ENCODE data around the gene CYRIA.

CYRIA gene

DNA sequence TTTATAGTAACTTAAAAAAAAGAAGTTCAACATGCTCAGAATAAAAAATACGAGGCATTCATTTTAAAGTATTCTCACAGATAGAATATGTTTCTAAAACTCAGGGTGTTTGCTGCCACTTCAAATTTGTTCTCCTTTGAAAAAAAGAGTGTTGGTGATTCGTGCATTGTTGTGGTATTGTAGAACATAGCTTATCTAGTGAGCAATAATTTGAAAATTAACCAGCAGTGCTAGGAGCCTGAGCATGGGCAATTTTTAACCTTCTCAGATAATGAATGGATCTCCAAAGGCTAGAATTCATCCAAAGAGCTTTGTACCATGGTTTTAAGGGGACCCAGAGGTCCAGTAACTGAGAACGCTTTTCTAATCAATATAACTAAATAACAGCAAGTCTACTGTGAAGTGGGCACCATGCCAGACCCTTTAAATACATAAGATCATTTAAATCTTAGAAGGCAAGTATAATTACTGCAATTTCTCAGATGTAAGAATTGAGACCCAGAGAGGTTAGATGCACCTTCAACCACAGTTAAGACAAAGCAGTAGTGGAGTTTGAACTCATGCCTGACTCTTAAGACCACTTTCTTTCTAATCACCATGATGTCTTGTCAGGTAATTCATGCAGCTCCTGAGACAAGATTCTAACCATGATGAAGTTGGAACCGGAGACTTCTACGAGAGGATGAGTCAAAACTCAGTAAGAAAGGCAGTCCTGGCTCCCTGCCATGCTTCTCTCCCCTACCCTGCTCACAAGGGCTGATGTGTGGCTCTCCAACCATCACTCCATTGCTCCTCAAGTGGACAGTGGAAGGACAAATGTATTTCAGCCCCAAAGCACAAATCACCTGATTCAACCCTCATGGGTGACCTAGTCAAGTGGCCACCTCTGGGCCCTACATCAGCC lies 3.4 kb downstream of the CYRIA start:
- H3K36me3 Mint-ChIP-seq (ENCODE audit: low read depth), result no peaks in the 10 kb centered on the region
- DNase-seq, result no peak
- peaks cover 34% of the 10 kb centered on the region for H3K4me1 Mint-ChIP-seq
- no peak overlapping the region for H3K4me3 Mint-ChIP-seq
- H3K27ac Mint-ChIP-seq, result no peak overlapping the region
- ATAC-seq, result no peak
- H3K27me3 Mint-ChIP-seq, result peaks cover 34% of the 10 kb centered on the region
- no peaks in the 10 kb centered on the region for H3K9me3 Mint-ChIP-seq

DNA sequence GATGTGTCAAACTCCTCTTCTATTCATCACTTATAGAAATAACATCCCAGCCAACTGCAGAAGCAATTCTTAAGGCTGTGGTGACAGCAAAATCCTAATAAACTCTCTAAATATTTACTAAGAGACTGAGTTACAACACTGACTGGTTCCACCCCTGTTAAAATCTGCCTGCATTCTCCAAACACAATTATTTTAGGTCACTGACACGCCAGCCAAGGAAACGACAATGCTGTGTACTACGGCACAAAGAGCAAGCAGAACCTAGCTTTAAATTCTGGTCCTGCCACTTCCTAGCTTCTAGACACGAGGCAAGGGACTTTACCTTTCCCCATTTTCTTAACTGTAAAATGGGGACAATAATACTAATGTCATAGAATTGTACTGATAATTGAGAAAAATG lies 4.1 kb downstream of the CYRIA start:
- no peaks in the 10 kb centered on the region for H3K9me3 Mint-ChIP-seq
- no peak overlapping the region for H3K4me3 Mint-ChIP-seq
- peaks cover 34% of the 10 kb centered on the region for H3K27me3 Mint-ChIP-seq
- H3K27ac Mint-ChIP-seq, result no peak overlapping the region
- no peak for DNase-seq
- no peaks in the 10 kb centered on the region for H3K36me3 Mint-ChIP-seq (ENCODE audit: low read depth)
- ATAC-seq, result no peak
- peaks cover 40% of the 10 kb centered on the region for H3K4me1 Mint-ChIP-seq

DNA sequence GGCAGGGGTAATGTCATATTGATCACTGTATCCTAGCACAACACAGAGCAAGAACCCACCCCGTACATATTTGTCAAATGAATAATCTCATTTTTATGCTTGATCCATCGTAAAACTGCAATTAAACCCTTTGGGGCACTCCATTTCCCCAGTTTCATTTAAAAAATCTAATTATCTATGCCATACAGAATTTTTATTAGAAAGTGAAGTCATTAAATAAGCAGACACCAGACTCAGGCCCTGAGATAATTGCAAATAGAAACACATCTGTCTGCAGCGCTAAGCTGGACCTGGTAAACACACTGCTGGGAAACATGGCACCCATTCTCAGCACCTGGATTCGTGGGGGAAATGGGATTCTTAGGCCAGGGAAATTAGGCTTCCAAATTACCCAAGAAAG lies 5.1 kb downstream of the CYRIA start:
- no peaks in the 10 kb centered on the region for H3K9me3 Mint-ChIP-seq
- no peak overlapping the region for H3K4me3 Mint-ChIP-seq
- ATAC-seq (no peak), DNase-seq (no peak)
- no peak overlapping the region for H3K27ac Mint-ChIP-seq
- H3K36me3 Mint-ChIP-seq (ENCODE audit: low read depth), result no peaks in the 10 kb centered on the region
- H3K27me3 Mint-ChIP-seq, result peaks cover 30% of the 10 kb centered on the region
- H3K4me1 Mint-ChIP-seq, result peaks cover 40% of the 10 kb centered on the region

DNA sequence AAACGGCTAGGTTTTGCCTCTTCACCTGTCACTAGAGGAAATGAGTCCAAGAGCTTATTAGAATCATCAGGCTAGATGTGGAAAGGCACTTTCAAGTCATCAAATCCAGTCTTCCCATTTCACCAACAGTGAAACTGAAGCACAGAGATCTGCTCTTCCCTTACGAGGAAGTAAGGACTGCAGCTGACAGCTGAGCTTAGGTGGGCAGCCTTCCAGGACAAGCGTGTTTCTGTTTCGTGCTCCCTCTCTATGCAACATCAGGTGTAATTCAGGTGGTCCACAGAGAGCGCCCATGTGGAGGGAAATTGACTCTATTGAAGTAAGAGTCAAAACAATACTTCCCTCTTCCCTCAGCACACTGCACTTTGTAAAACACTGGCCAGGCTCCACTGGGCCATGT lies 5.5 kb downstream of the CYRIA start:
- no peak overlapping the region for H3K27ac Mint-ChIP-seq
- no peak for DNase-seq
- peaks cover 43% of the 10 kb centered on the region for H3K4me1 Mint-ChIP-seq
- H3K9me3 Mint-ChIP-seq, result no peaks in the 10 kb centered on the region
- no peak for ATAC-seq
- H3K4me3 Mint-ChIP-seq, result no peak overlapping the region
- no peaks in the 10 kb centered on the region for H3K36me3 Mint-ChIP-seq (ENCODE audit: low read depth)
- peaks cover 27% of the 10 kb centered on the region for H3K27me3 Mint-ChIP-seq

DNA sequence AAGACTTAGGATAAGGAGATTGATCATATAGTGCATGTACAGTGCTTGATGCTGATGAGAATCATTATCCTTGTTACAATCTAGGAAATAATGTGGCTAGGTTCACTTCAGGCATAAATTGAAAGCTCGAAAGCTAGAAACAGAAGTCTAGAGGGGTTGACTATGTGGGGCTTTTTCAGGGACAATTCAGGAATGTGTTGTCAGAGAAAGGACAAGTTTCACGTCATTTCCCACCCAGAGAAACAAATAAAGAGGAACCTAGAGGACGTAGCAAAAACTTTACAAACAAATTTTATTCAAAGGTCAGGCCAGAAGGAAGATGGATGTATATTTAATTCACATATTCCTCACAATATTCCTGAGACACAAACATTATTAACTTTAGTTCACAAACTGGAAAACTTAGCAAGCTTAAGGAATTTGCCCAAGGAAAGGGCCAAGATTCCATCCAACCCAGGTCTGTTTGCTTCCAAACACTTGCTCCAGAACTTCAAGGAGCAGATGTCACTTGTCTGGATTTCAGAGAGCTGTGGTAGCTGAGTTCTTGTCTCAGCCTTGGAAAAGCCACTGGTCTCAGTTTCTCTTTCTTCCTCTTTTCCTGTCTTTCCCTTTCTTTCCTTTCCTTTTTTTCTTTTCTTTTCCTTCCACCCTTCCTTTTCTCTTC lies 7.4 kb downstream of the CYRIA start:
- no peak overlapping the region for H3K4me3 Mint-ChIP-seq
- H3K36me3 Mint-ChIP-seq (ENCODE audit: low read depth), result no peaks in the 10 kb centered on the region
- ATAC-seq, result no peak

DNA sequence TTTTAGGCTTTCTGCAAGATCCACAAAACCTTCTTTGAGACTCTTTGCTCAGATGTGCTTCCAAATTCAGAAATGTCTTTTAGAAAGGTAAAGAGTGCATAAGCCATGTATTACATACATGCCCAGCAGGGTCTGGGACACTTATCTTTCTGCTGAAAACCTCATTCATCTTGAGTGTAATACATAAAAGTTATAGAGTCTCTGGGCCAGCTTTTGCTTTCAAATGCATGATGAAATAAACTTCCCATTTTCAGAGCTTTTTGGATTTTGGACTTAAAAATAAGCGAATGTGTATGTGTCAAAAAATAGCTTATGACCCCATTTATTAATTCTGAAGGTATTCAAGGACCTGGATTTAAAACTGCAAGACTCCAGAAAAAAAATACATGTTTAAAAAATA lies 8.0 kb downstream of the CYRIA start:
- peaks cover 6% of the 10 kb centered on the region for H3K27me3 Mint-ChIP-seq
- no peak for DNase-seq
- no peak overlapping the region for H3K27ac Mint-ChIP-seq
- no peaks in the 10 kb centered on the region for H3K36me3 Mint-ChIP-seq (ENCODE audit: low read depth)
- no peak for ATAC-seq
- peaks cover 43% of the 10 kb centered on the region for H3K4me1 Mint-ChIP-seq
- H3K4me3 Mint-ChIP-seq, result no peak overlapping the region
- H3K9me3 Mint-ChIP-seq, result no peaks in the 10 kb centered on the region

More for the DNA sequence above, 7.4 kb downstream of the CYRIA start:
- H3K9me3 Mint-ChIP-seq, result no peaks in the 10 kb centered on the region
- H3K27ac Mint-ChIP-seq, result peak overlapping the region; percentile 6
- H3K27me3 Mint-ChIP-seq, result peaks cover 8% of the 10 kb centered on the region
- H3K4me1 Mint-ChIP-seq, result peaks cover 43% of the 10 kb centered on the region
- DNase-seq, result no peak

DNA sequence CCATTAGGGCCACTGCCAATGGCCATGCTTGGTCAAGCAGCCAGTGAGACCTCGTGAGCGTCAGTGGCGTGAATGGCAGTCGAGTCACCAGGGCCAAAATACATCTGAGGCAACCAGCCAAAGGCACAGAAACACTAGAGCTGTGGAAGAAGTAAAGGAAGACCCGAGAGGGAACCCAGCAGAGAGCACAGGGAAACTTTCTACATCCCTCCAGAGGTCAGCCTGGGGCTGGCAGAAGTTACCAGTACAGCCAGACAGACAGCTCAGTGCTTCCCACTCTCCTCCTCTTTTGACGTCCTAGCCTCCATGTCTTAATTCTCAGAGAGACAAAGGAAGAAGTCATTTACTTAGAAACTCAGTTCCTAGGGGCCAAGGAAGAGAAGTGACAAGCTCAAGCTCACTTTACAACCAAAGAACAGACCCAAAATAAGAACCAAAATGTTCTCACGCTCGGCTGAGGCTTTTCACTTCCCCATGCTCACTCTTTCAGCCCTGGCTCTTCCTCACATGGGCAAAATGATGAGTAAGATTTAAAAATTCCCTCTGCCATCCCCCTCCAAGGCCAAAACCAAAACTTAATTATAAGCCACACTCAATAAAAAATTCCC lies 8.7 kb downstream of the CYRIA start:
- ATAC-seq (no peak), DNase-seq (no peak)
- no peaks in the 10 kb centered on the region for H3K36me3 Mint-ChIP-seq (ENCODE audit: low read depth)
- peak overlapping the region; percentile 25 for H3K4me3 Mint-ChIP-seq
- no peaks in the 10 kb centered on the region for H3K9me3 Mint-ChIP-seq
- no peak overlapping the region for H3K27ac Mint-ChIP-seq
- peaks cover 2% of the 10 kb centered on the region for H3K27me3 Mint-ChIP-seq
- H3K4me1 Mint-ChIP-seq, result peaks cover 43% of the 10 kb centered on the region

DNA sequence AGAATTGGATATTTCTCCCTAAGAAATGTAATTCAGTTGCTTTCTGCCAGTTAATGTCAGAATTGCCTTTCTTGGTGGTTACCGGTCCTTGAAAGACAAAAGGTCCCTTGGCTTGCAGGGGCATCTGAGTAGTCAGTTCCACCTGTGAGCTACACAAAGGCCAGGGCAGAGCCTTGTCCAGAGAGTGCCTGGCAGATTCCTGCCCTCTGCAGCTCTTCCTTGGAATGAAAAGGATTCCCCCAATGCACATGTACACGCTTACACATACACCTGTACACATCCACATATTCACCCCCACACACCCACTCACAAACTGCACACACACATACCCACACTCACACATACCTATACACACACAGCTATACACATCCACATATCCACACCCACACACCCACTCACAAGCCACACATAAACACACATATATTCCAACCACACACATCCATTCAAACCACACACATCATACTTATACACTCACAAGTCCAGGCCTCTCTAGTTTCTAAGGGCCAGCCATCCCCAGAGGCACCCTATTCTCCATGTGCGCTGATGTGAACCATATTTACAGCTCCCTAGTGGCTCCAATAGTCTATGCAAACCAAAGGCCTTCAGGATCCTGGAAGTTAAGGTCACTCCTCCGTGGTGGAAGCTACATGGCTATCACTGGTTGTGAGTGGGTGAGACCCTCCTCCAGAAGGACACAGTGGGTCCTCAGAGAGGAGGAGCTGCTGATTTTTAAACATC lies 9.6 kb downstream of the CYRIA start:
- H3K4me1 Mint-ChIP-seq, result peaks cover 47% of the 10 kb centered on the region

DNA sequence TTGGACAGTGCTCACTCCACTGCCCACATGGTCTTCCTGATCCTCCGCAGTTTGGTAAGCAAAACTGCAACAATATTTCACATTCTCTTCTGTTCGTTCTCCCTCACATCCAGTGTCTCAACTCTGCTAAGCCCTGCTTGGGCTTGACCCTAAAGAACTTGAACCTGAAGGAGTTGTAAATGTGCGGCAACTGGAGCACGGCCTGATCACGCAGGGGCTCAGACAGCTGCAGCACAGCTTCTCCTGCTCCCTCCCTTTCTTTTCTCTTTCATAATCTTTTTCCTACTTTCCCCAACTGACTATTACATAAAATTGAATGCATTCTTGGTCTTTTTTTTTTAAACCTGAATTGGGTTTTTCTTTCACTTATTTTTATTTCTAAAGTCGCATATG lies 10.2 kb downstream of the CYRIA start:
- H3K27me3 Mint-ChIP-seq, result peaks cover 2% of the 10 kb centered on the region
- peaks cover 53% of the 10 kb centered on the region for H3K4me1 Mint-ChIP-seq
- no peak overlapping the region for H3K27ac Mint-ChIP-seq
- no peaks in the 10 kb centered on the region for H3K9me3 Mint-ChIP-seq
- no peak for DNase-seq
- H3K36me3 Mint-ChIP-seq (ENCODE audit: low read depth), result no peaks in the 10 kb centered on the region
- no peak overlapping the region for H3K4me3 Mint-ChIP-seq
- ATAC-seq, result no peak

More for the DNA sequence above, 9.6 kb downstream of the CYRIA start:
- Mint-ChIP-seq H3K36me3 (ENCODE audit: low read depth) (no peaks in the 10 kb centered on the region), H3K27ac (peak overlapping the region; percentile 26), H3K9me3 (no peaks in the 10 kb centered on the region), H3K4me3 (no peak overlapping the region), H3K27me3 (peaks cover 2% of the 10 kb centered on the region)
- no peak for ATAC-seq
- no peak for DNase-seq

DNA sequence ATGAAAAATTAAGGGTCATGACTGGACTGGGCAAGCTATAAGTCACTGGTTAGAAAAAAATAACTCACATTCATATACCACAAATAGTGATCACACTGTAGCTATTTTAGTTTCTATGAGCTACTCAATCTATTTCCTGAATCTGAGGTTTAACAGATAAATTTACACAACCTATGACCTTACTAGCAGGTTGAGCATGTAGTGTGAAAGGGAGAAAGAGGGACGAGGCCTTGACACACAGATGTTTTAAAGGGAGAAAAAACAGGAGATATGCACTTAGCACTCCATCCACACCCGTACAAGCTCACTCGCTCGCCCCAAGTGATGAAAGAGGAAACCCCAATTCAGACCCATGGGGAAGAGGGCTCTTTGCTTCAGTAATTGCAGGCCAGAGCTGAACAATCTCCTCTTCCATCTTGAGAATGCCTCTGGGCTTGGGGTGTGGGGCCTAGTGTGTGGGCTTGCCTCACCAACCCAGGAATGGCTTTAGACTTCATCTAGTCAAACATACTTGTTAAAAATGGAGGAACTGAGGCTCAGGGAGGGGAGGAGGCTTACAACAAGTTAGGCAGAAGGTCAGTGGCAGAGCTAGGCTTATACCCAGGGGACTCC lies 10.7 kb downstream of the CYRIA start:
- Mint-ChIP-seq H3K27ac (no peak overlapping the region), H3K36me3 (ENCODE audit: low read depth) (no peaks in the 10 kb centered on the region), H3K4me1 (peaks cover 54% of the 10 kb centered on the region), H3K27me3 (peaks cover 2% of the 10 kb centered on the region), H3K9me3 (no peaks in the 10 kb centered on the region), H3K4me3 (no peak overlapping the region)
- no peak for ATAC-seq
- DNase-seq, result no peak

DNA sequence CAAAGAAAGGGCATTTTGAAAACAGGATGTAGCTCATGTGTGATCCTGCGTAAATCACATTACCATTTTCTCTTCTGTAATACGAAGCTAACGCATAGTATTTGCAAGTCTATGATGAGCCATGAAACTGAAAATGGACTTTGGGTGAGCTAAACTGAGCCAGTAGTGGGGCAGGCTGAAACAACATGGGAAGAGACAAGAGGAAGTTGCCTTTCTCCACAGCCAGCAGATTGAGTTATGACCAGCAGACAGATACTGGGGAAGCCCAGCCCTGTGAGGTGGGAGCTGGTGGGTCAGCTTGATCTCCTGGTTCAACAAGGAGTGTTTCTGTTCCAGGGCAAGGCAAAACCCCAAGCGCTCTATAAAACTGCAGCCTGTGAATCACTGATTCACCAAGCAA lies 11.8 kb downstream of the CYRIA start:
- Mint-ChIP-seq H3K27ac (peak overlapping the region; percentile 20), H3K36me3 (ENCODE audit: low read depth) (no peaks in the 10 kb centered on the region), H3K4me3 (no peak overlapping the region)

DNA sequence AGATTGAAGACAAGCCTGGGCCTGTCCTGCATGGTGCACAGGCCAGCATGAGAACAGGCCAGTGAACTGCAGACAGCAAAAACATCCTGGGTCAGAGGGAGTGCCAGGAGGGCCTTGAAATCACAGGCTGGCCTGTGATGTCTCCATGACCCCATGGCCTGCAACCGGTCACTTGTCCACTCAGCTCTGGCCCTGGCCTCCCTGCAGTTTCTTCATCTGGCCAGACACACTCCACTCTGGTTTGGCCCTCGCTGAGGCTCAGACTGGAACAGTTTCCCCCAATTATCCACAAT lies 12.6 kb downstream of the CYRIA start:
- Mint-ChIP-seq H3K36me3 (ENCODE audit: low read depth) (no peaks in the 10 kb centered on the region), H3K9me3 (no peaks in the 10 kb centered on the region), H3K4me1 (peaks cover 51% of the 10 kb centered on the region), H3K27me3 (peaks cover 2% of the 10 kb centered on the region), H3K27ac (peak overlapping the region; percentile 20), H3K4me3 (no peak overlapping the region)
- DNase-seq (no peak), ATAC-seq (no peak)

More for the DNA sequence above, 11.8 kb downstream of the CYRIA start:
- no peak for ATAC-seq
- Mint-ChIP-seq H3K4me1 (peaks cover 54% of the 10 kb centered on the region), H3K9me3 (no peaks in the 10 kb centered on the region), H3K27me3 (peaks cover 2% of the 10 kb centered on the region)
- DNase-seq, result no peak

DNA sequence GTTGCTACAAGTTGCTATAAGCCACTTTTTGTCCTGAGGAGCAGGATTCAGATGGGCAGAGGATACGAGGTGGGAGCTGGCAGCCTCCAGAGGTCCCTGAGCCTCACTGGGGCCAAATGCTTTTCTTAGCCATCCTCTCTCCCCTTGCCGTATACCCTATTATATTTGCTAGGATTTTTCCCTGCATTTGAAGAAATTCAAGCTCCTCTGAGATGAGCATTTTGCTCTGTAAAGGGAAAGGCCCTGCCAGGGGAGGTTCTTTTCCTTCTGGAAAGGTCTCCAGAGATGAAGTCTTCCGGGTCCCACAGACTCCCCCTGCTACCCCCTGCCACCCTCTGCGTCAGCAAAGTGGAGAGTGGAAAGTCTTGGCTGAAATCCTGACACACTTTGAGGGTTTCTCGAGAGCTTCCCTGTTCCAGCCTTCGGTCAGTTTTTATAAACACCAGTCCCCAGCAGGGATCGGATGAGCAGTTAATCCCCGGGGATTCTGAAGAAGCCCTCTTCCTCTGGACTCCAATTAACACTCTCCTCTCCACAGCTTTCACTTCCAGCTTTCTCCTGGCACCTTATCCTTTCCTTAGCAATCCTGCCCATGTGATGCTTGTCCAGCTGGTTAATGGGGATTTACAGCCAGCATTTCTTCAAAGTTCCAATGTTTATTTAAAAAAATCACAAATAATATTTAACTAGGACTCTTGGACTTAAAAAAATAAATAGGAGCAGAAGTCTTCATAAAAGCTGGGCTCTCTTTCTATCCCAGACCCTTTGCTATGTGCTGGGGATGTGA lies 13.1 kb downstream of the CYRIA start:
- ATAC-seq, result no peak
- Mint-ChIP-seq H3K27me3 (peaks cover 2% of the 10 kb centered on the region), H3K4me1 (peaks cover 51% of the 10 kb centered on the region)

More for the DNA sequence above, 13.1 kb downstream of the CYRIA start:
- no peak for DNase-seq
- Mint-ChIP-seq H3K36me3 (ENCODE audit: low read depth) (no peaks in the 10 kb centered on the region), H3K4me3 (no peak overlapping the region), H3K9me3 (no peaks in the 10 kb centered on the region), H3K27ac (no peak overlapping the region)
